Measurements from ENCODE around the gene LARGE1. TPM values are rescaled to one million over a fixed set of nuclear protein-coding genes. Genes with fewer than 3 reads are reported as not detected.

Gene LARGE1
- total and polyA plus RNA-seq, 2 of the 4 experiments (the other 2 are of a cell fraction): 6.2 to 12.4 TPM

DNA sequence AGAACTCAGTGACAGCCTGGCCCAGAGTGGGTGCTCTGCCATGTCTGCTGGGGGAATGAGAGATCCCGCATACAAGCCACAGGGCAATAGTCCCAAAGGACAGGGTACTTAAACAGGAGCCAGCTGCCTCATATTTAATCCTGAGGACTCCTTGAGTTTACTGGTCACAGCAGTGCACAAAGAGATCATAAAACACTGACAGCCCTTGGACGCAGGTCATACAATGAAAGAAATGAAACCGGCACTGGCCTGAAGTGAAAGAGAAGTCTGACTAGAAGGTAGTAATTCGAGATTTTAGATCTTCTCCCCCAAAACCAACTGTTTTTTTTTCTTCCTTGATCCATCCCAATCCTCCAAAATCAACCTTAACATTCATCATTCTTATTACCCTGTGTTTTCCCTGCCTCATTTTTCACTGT, 562.3 kb downstream of the LARGE1 start:
- Histone ChIP-seq H2BK15ac (ENCODE audit: low read depth, low read length) (no peak overlapping the region), H3K14ac (replicated peaks; ENCODE audit: low read depth, low read length) (no peak overlapping the region), H3K9ac (ENCODE audit: low read depth, low read length) (no peak overlapping the region), H3K27ac (ENCODE audit: insufficient read depth, low read length) (no peak overlapping the region), H2BK120ac (ENCODE audit: low read depth, low read length) (no peak overlapping the region), H3K4me1 (ENCODE audit: control insufficient read depth, insufficient read depth, low read length) (peaks cover 7% of the 10 kb centered on the region), H3K18ac (ENCODE audit: low read depth, low read length) (no peak overlapping the region), H3K9me3 (ENCODE audit: control insufficient read depth, insufficient read depth, low read length) (no peaks in the 10 kb centered on the region), H3K4ac (ENCODE audit: low read depth, low read length) (no peak overlapping the region), H2AK9ac (replicated peaks; ENCODE audit: low read depth, low read length, poor library complexity) (no peak overlapping the region), H3K36me3 (ENCODE audit: control insufficient read depth, insufficient read depth, low read length) (no peaks in the 10 kb centered on the region), H3K23ac (ENCODE audit: low read depth, low read length) (no peak overlapping the region), H2BK20ac (ENCODE audit: low read depth, low read length) (no peak overlapping the region), H3K56ac (ENCODE audit: extremely low read depth, insufficient read depth, low read length) (no peak overlapping the region), H4K91ac (ENCODE audit: insufficient read depth, low read depth, low read length) (no peak overlapping the region), H3K4me3 (ENCODE audit: insufficient read depth, low read depth, low read length) (no peak overlapping the region), H2AK5ac (ENCODE audit: low read depth, low read length) (no peak overlapping the region), H3K9me1 (ENCODE audit: insufficient read depth, low read length) (no peaks in the 10 kb centered on the region), H3K4me2 (ENCODE audit: low read depth, low read length) (no peak overlapping the region), H2AFZ (replicated peaks; ENCODE audit: low read length, poor library complexity) (no peak overlapping the region), H2BK5ac (ENCODE audit: low read depth, low read length, poor library complexity, severe bottlenecking) (no peak overlapping the region), H3K79me1 (ENCODE audit: low read depth in 1 of 2, low read length in 2 of 2) (no peaks in the 10 kb centered on the region), H4K8ac (ENCODE audit: low read depth in 2 of 2, low read length in 2 of 2) (no peak overlapping the region), H4K5ac (ENCODE audit: low read depth, low read length) (no peak overlapping the region), H4K20me1 (ENCODE audit: insufficient read depth, low read length) (no peaks in the 10 kb centered on the region), H3K27me3 (ENCODE audit: control insufficient read depth, insufficient read depth, low read length) (no peaks in the 10 kb centered on the region)
- in situ Hi-C loops (cut with MboI; ENCODE audit: low sequenced_read_pairs) (no loop called here), dilution Hi-C loops (cut with HindIII; ENCODE audit: low sequenced_read_pairs, unreplicated experiment) (no loop called here), intact Hi-C loops (cut with micrococcal nuclease) (no loop called here)
- DNase-seq (no peak), ATAC-seq (ENCODE audit: low read depth) (no peak)
- no CpG with 5 or more reads among the region's 4 CpGs for WGBS, 2 experiments (ENCODE audit: extremely low coverage in 2 of 2, insufficient read length in 1 of 2)
- POLR2A ChIA-PET (ENCODE audit: unreplicated experiment): no interaction called here
- TF ChIP-seq, protein P1, sequence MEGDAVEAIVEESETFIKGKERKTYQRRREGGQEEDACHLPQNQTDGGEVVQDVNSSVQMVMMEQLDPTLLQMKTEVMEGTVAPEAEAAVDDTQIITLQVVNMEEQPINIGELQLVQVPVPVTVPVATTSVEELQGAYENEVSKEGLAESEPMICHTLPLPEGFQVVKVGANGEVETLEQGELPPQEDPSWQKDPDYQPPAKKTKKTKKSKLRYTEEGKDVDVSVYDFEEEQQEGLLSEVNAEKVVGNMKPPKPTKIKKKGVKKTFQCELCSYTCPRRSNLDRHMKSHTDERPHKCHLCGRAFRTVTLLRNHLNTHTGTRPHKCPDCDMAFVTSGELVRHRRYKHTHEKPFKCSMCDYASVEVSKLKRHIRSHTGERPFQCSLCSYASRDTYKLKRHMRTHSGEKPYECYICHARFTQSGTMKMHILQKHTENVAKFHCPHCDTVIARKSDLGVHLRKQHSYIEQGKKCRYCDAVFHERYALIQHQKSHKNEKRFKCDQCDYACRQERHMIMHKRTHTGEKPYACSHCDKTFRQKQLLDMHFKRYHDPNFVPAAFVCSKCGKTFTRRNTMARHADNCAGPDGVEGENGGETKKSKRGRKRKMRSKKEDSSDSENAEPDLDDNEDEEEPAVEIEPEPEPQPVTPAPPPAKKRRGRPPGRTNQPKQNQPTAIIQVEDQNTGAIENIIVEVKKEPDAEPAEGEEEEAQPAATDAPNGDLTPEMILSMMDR (conservative IDR thresholded peaks at IDR 0.05; ENCODE audit: low read depth, low read length): no peak
- TF ChIP-seq, protein P2, sequence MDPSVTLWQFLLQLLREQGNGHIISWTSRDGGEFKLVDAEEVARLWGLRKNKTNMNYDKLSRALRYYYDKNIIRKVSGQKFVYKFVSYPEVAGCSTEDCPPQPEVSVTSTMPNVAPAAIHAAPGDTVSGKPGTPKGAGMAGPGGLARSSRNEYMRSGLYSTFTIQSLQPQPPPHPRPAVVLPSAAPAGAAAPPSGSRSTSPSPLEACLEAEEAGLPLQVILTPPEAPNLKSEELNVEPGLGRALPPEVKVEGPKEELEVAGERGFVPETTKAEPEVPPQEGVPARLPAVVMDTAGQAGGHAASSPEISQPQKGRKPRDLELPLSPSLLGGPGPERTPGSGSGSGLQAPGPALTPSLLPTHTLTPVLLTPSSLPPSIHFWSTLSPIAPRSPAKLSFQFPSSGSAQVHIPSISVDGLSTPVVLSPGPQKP (IDR thresholded peaks at IDR 0.05; ENCODE audit: borderline replicate concordance, low read depth, low read length): no peak
- no peak for TF ChIP-seq SMC3 (IDR thresholded peaks at IDR 0.05; ENCODE audit: low read depth, low read length)
- no peak for TF ChIP-seq MAFK (IDR thresholded peaks at IDR 0.05; ENCODE audit: low read depth, low read length)
- TF ChIP-seq CEBPB (IDR thresholded peaks at IDR 0.05; ENCODE audit: low read depth, low read length): no peak
- TF ChIP-seq RFX5 (IDR thresholded peaks at IDR 0.05; ENCODE audit: low read depth, low read length): no peak
- TF ChIP-seq RAD21 (IDR thresholded peaks at IDR 0.05; ENCODE audit: low read length): no peak
- no peak for TF ChIP-seq POLR2A (IDR thresholded peaks at IDR 0.05; ENCODE audit: low read depth, low read length)
- TF ChIP-seq NFE2L2 (IDR thresholded peaks at IDR 0.05; ENCODE audit: low read depth, low read length): no peak
- TF ChIP-seq, protein P3, sequence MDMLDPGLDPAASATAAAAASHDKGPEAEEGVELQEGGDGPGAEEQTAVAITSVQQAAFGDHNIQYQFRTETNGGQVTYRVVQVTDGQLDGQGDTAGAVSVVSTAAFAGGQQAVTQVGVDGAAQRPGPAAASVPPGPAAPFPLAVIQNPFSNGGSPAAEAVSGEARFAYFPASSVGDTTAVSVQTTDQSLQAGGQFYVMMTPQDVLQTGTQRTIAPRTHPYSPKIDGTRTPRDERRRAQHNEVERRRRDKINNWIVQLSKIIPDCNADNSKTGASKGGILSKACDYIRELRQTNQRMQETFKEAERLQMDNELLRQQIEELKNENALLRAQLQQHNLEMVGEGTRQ (IDR thresholded peaks at IDR 0.05; ENCODE audit: low read depth, low read length): no peak
- TF ChIP-seq RCOR1 (IDR thresholded peaks at IDR 0.05; ENCODE audit: insufficient replicate concordance, low read length): no peak
- no TSS peak for BruUV-seq (replicated peaks)
- CTCF ChIA-PET: no interaction called here

Measured in IMR-90 (cell line).